ENCODE measurements around the gene SPTLC1.

DNA sequence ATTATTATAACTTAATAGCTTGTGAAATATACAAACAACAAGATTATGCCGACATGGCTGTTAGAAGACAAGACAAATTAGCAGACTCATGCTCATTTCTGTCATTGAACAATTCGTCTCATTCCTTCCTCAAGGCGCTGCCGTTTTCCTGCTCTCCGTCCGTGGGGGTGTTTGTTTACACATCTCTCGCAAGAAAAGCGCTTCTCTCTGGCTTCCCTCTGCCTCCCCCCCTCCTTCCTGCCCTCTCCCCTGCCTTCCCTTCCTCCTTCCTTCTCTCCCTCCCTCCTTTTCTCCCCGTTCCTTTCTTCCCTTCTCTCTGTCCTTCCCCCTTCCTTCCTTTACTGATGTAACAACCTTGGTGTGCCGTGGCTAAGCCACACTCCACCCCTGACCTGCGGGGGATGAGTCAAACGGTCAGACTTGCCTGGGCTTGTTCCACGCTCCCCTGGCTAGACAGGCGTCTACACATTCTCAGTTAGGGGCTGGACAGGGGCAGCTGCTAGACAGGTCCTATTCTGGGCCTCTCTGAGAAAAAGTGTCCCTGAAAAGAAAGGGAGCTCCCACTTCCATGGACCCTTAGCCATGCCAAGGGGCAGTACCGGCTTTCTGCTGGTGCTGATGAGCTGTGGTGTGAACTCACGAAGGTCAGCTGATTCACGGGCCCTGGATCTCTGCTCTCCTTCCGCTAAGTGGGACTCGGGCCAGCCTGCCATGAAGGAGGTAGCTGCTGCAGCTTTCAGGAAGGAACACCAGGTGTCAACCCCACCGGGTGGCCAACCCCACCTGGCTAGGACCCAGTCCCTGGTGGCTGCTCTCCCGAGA lies 32.0 kb upstream of the SPTLC1 start:
- no peak for TF ChIP-seq SYNCRIP (IDR thresholded peaks at IDR 0.05; ENCODE audit: insufficient read depth, low read depth, low read length)
- TF ChIP-seq MED1 (CRISPR knock-in tag; IDR thresholded peaks at IDR 0.05), result no peak
- no peak for TF ChIP-seq SALL2 (CRISPR knock-in tag; IDR thresholded peaks at IDR 0.05)
- no peak for TF ChIP-seq LCORL (IDR thresholded peaks at IDR 0.05)
- TF ChIP-seq LCORL (CRISPR knock-in tag; IDR thresholded peaks at IDR 0.05), result no peak
- TF ChIP-seq, protein P1, sequence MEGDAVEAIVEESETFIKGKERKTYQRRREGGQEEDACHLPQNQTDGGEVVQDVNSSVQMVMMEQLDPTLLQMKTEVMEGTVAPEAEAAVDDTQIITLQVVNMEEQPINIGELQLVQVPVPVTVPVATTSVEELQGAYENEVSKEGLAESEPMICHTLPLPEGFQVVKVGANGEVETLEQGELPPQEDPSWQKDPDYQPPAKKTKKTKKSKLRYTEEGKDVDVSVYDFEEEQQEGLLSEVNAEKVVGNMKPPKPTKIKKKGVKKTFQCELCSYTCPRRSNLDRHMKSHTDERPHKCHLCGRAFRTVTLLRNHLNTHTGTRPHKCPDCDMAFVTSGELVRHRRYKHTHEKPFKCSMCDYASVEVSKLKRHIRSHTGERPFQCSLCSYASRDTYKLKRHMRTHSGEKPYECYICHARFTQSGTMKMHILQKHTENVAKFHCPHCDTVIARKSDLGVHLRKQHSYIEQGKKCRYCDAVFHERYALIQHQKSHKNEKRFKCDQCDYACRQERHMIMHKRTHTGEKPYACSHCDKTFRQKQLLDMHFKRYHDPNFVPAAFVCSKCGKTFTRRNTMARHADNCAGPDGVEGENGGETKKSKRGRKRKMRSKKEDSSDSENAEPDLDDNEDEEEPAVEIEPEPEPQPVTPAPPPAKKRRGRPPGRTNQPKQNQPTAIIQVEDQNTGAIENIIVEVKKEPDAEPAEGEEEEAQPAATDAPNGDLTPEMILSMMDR (CRISPR knock-in tag; IDR thresholded peaks at IDR 0.05), result no peak
- TF ChIP-seq KLF6 (CRISPR knock-in tag; IDR thresholded peaks at IDR 0.05), result no peak
- no peak for TF ChIP-seq TMF1 (CRISPR knock-in tag; IDR thresholded peaks at IDR 0.05; ENCODE audit: low read depth)
- TF ChIP-seq CHD4 (IDR thresholded peaks at IDR 0.05; ENCODE audit: borderline replicate concordance, low read length), result no peak
- no peak for TF ChIP-seq NKX3-1 (CRISPR knock-in tag; IDR thresholded peaks at IDR 0.05)
- no peak for TF ChIP-seq ZBTB20 (CRISPR knock-in tag; IDR thresholded peaks at IDR 0.05; ENCODE audit: borderline replicate concordance, low read depth)
- TF ChIP-seq, protein P2, sequence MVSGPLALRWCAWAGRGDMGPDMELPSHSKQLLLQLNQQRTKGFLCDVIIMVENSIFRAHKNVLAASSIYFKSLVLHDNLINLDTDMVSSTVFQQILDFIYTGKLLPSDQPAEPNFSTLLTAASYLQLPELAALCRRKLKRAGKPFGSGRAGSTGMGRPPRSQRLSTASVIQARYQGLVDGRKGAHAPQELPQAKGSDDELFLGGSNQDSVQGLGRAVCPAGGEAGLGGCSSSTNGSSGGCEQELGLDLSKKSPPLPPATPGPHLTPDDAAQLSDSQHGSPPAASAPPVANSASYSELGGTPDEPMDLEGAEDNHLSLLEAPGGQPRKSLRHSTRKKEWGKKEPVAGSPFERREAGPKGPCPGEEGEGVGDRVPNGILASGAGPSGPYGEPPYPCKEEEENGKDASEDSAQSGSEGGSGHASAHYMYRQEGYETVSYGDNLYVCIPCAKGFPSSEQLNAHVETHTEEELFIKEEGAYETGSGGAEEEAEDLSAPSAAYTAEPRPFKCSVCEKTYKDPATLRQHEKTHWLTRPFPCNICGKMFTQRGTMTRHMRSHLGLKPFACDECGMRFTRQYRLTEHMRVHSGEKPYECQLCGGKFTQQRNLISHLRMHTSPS (CRISPR knock-in tag; IDR thresholded peaks at IDR 0.05; ENCODE audit: low read depth), result no peak
- TF ChIP-seq ZNF552 (CRISPR knock-in tag; IDR thresholded peaks at IDR 0.05; ENCODE audit: borderline replicate concordance), result no peak
